ENCODE results near the gene IKBKE.

The IKBKE gene

GRCh38 chr1:206514813-206515387 lies 44.6 kb downstream of the IKBKE start:
- DNase-seq: no peak

DNA sequence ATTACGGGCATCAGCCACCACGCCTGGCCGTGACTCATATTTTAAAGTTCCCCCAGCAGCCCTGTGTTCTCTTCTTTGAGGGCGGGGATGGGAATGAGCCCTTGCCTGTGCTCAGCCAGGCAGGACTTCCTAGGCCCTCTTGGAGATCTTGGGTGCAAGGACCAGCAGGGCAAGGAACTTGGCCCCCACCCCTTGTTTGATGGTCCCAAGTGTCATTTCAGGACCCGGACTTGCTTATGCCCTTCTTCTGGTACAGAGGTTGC lies 46.4 kb downstream of the IKBKE start:
- DNase-seq: no peak

DNA sequence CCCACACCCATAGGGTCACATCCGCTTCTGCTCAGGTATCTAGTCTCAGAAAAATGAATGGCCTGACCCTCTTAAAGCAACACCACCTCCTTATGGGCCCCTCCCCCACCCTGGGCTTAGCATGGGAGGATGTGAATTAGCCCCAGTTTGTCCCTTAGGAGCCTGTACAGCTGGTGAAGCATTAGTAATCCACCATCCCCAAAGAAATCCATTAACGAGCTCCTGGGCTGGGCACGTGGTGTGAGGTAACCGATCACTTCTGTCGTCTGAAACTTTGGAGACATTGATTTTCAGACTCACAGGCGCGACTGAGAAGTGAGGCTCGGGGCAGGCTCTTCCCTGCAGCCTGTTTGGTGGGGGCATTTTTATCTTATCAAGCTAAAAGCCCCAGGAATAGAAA lies 47.5 kb downstream of the IKBKE start:
- DNase-seq: no peak

- no peak for DNase-seq
Measured at GRCh38 chr1:206518206-206518605, 47.9 kb downstream of the IKBKE start.

DNA sequence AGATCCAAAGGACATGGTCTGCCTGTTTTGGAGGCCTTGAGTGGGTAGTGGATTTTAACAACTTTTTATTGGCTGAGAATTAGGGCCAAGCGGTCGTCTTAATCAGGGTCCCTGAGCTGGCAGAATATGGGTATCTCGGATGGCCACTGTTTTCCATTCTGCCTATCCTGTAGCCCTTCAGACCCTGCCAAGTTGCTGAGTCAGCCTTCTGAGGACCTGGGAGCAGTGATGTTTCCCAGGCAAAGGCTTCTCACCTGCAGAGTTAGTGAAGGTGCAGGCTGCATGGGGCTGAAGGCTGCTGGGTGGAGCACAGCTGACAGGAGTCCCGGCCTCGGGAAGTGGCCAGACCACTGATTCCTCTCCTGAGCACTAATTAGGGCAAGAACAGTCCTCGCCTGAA lies 48.5 kb downstream of the IKBKE start:
- DNase-seq: no peak

GRCh38 chr1:206521127-206521526 lies 50.9 kb downstream of the IKBKE start:
- DNase-seq: no peak

DNA sequence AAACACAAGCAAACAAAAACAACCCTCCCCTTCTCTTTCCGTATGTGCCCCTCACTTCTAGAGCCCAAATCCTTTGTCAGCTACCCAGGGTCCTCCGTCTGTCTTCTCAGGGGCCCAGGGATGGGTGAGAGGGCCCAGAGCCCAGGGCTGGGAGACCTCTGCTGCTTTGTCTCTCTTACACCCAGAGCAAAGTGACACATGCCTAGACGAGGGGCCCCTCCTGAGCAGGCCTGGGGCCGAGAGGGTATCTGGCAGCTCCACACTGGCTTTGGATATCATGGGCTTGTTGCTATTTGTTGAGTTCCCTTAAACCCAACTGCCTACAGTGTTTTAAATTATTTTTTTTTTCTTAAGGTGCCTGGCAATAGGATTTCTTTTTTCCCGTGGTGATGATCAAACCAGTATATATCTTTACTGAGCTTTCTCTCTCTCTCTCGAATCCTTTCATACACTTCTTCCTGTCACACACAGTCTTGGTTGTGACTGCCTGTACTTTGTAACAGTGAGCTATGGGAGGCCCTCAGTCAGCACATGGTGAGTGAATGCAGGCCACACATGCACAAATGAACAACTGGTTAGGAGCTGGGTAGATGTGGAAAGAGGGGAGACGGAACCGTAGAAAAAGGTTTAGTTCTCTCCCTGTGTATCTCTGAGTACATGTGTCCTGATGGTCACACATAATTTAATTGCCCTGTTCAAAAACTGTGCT lies 51.6 kb downstream of the IKBKE start:
- no peak for DNase-seq

GRCh38 chr1:206524739-206525364 lies 54.6 kb downstream of the IKBKE start:
- DNase-seq: no peak

- no peak for DNase-seq
Measured at GRCh38 chr1:206526064-206526911, 56.0 kb downstream of the IKBKE start.

DNA sequence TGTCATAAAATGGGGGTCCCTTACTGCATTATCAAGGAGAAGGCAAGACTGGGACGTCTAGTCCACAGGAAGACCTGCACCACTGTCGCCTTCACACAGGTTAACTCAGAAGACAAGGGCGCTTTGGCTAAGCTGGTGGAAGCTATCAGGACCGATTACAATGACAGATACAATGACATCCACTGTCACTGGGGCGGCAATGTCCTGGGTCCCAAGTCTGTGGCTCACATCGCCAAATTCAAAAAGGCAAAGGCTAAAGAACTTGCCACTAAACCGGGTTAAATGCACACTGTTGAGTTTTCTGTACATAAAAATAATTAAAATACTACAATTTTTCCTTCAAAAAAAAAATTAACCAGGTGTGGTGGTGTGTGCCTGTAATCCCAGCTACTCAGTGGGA lies 59.1 kb downstream of the IKBKE start:
- DNase-seq: no peak

- DNase-seq: no peak
Measured at GRCh38 chr1:206532368-206532767, 62.1 kb downstream of the IKBKE start.

DNA sequence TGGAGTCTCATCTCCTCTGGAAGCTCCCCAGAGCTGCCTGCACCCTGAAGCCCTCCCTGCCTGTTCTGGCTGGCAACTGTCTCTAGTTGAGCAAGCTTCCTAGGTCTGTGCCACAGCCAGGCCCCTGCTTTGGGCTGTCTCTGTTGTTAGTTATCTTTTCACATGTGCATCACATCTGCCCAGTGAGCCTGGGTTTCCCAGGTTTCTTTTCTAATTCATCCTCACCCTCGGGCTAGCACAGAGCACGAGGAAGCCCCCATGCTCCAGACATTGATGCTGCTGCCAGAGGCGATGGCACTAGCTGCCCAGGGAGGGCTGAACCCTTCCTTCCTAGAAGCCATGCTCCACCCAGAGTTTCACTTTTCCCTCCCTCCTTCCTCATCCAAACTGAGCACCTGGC lies 64.3 kb downstream of the IKBKE start:
- DNase-seq: no peak

- DNase-seq: no peak
Measured at GRCh38 chr1:206535853-206536188, 65.5 kb downstream of the IKBKE start.

DNA sequence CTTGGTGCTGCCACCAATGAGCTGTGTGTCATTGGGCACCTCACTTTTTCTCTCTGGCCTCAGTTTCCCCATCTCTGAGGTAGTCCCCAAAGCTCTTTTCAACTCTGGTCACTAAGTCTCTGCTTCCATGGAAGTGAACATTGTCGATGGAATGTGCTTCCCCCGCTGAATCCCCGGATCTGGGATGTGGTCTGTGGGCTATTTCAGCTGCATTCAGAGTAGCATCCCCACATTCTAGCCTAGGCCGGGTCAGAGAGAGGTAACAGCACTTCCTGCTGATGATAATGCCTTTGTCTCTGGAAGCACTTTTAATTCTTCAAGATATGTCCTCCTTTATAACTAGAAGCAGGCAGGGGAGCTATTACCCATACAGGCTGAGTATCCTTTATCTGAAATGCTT lies 66.9 kb downstream of the IKBKE start:
- DNase-seq: no peak

DNA sequence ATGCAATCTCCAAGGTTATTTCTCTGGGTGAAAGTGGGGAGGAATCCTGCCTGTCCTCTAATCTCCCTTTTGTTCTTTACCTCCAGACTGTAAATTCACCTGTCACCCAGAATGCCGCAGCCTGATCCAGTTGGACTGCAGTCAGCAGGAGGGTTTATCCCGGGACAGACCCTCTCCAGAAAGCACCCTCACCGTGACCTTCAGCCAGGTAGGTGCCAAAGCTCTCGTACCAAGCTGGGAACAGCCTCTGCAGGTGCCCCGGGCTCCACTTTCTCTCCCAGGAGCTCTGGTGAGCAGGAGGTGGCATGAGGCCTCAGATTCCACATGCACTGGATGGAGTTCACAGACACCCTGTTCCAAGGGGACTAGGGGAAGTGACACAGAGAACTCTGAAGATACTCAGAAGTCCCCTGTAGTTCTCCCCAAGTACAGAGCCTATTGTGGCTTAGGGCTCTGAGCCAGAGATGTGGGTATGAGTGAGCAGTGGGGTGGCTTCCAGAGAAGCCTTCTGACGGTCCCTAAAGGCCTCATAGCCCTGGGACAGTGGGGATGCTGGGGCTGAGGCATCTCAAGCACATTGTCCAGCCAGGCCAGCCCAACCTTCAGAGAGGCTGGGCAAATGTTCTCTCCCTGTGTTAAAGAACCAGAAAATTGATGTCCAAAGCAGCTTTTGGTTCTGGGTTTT lies 68.0 kb downstream of the IKBKE start:
- no peak for DNase-seq

- DNase-seq: no peak
Measured at GRCh38 chr1:206538901-206539640, 68.8 kb downstream of the IKBKE start.

- DNase-seq: no peak
Measured at GRCh38 chr1:206540044-206540780, 69.9 kb downstream of the IKBKE start.

DNA sequence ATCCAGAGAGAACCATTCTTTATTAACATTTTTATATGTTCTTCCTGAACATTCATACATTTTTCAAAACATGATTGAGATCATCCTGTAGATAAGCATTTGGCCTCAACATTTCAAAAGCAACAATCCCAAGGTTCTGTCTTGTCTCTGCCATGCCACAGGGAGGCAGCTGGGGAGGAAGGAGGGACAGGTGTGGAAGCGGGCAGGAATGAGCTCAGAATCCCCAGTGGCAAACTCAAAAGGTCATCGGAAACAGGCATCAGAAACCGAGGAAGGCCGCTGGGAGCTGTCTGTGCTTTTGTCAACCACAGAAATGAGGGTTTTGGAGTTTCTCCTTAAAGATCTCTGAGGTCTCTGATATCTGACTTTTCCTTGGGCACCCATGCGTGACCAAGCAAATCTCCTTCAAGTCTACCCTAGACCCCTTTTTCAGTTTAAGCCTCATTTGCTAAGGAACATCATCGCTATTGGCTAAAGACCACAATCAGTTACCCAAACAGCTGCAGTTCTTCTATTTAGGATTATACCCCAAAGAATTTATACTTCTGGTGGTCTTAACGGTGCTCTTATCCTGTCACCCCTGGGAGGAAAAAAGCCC lies 71.1 kb downstream of the IKBKE start:
- DNase-seq: no peak

GRCh38 chr1:206544562-206545257 lies 74.4 kb downstream of the IKBKE start:
- DNase-seq: peak; percentile 72 to 80

- no peak for DNase-seq
Measured at GRCh38 chr1:206545351-206545750, 75.1 kb downstream of the IKBKE start.

All from stimulated activated CD4-positive, alpha-beta T cell treated with anti-CD3 and anti-CD28 coated beads, Interleukin-4, amount 100 ng/mL, for 4 hours (primary cell).